Neuron (in vitro differentiated cells): ENCODE results near the gene EFCAB14.
A peak's percentile ranks its signal among the peaks of the same experiment; 100 is the strongest.
"Not testable (repeated sequence)": the region's sequence is repeated elsewhere in the genome, so short reads cannot be mapped to it uniquely, and the experiment has no call there.

ENCODE experiments used
- H2AFZ ChIP-seq: one replicate; pipeline ENCODE4 v1.6.1; 2013; ENCODE audit warnings: low read depth, mild to moderate bottlenecking, inconsistent platforms, low read length, moderate library complexity
- H3K27me3 ChIP-seq: one replicate; pipeline ENCODE4 v1.6.1; 2013; ENCODE audit warnings: low read length; ENCODE audit not compliant: insufficient read depth
- H3K36me3 ChIP-seq: one replicate; pipeline ENCODE4 v1.6.1; 2013; ENCODE audit warnings: low read length; ENCODE audit not compliant: insufficient read depth
- H3K4me1 ChIP-seq: one replicate; pipeline ENCODE4 v1.6.1; 2013; ENCODE audit warnings: low read length; ENCODE audit not compliant: insufficient read depth
- H3K4me3 ChIP-seq: 2 replicates; pipeline ENCODE4 v1.5.1; 2013; ENCODE audit warnings: mild to moderate bottlenecking, low read length, moderate library complexity
- H3K9me3 ChIP-seq: one replicate; pipeline ENCODE4 v1.6.1; 2013; ENCODE audit warnings: low read length

Gene EFCAB14

DNA sequence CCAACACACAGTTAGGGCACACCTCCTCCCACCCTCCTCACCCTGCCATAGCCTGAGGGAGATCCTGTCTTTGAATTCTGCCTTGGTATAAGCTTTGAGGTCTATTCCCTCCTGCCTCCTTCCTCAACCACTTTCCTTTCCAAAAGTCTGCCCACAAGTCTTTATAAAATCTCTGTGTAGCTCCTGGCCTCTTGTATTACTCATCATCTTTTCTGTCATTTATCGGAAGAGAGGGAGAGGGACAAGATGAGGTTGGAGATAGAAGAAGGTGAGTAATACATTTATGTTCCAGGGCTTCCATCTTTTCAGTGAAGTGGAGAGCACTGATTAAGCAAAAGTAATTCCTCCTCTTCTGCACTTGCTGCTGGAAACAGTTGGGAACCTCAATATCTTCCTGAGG, 30.5 kb upstream of the EFCAB14 start:
- Histone ChIP-seq H3K4me3 (no peak overlapping the region), H3K4me1 (no peaks in the 10 kb centered on the region), H3K36me3 (no peaks in the 10 kb centered on the region)

GRCh38 chr1:46747683-46748288, 28.9 kb upstream of the EFCAB14 start:
- Histone ChIP-seq H2AFZ (no peak overlapping the region), H3K4me1 (no peaks in the 10 kb centered on the region), H3K27me3 (peaks cover 16% of the 10 kb centered on the region), H3K4me3 (no peak overlapping the region), H3K9me3 (no peaks in the 10 kb centered on the region), H3K36me3 (no peaks in the 10 kb centered on the region)

More for the DNA sequence above, 30.5 kb upstream of the EFCAB14 start:
- Histone ChIP-seq H2AFZ (no peak overlapping the region), H3K27me3 (peaks cover 9% of the 10 kb centered on the region), H3K9me3 (no peaks in the 10 kb centered on the region)

DNA sequence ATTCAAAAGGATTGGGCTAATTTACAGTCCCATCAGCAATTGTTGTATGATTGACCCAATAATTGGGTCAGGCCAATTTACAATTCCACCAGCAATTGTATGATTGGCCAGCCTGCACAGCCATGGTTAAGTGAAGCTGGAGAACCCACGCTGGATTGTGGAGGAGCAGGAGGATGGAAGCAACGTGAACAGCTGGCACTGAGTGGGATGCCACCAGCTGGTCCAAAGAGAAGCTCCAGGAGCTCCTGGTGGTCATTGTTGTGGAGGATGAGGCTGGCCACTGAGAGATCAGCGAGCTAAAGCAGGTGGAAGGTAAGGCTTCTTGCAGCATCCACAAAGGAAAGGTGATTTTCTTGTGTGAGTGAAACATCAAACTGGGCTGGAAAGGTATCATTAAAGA, 23.2 kb upstream of the EFCAB14 start:
- Histone ChIP-seq H3K9me3 (no peaks in the 10 kb centered on the region), H3K36me3 (no peaks in the 10 kb centered on the region), H3K4me3 (no peak overlapping the region), H3K4me1 (no peaks in the 10 kb centered on the region), H2AFZ (no peak overlapping the region), H3K27me3 (peaks cover 13% of the 10 kb centered on the region)

- Histone ChIP-seq H3K4me1 (no peaks in the 10 kb centered on the region), H2AFZ (no peak overlapping the region), H3K36me3 (no peaks in the 10 kb centered on the region)
Measured at GRCh38 chr1:46735708-46736324, 16.9 kb upstream of the EFCAB14 start.

DNA sequence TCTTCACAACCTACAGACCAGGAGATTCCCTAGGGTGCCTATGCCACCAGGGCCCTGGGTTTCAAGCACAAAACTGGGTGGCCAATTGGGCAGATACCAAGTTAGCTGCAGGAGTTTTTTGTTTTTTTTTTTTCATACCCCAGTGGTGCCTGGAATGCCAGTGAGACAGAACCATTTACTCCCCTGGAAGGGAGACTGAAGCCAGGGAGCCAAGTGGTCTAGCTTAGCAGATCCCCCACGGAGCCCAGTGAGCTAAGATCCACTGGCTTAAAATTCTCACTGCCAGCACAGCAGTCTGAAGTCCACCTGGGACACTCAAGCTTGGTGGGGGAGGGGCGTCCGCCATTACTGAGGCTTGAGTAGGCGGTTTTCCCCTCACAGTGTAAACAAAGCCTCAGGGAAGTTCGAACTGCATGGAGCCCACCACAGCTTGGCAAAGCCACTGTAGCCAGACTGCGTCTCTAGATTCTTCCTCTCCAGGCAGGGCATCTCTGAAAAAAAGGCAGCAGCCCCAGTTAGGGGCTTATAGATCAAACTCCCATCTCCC, 9.5 kb upstream of the EFCAB14 start:
- not testable (repeated sequence) for H3K27me3 ChIP-seq, H3K36me3 ChIP-seq, H3K4me3 ChIP-seq, H3K9me3 ChIP-seq, H3K4me1 ChIP-seq, H2AFZ ChIP-seq

More at GRCh38 chr1:46735708-46736324, 16.9 kb upstream of the EFCAB14 start:
- Histone ChIP-seq H3K27me3 (no peaks in the 10 kb centered on the region), H3K9me3 (no peaks in the 10 kb centered on the region), H3K4me3 (no peak overlapping the region)

DNA sequence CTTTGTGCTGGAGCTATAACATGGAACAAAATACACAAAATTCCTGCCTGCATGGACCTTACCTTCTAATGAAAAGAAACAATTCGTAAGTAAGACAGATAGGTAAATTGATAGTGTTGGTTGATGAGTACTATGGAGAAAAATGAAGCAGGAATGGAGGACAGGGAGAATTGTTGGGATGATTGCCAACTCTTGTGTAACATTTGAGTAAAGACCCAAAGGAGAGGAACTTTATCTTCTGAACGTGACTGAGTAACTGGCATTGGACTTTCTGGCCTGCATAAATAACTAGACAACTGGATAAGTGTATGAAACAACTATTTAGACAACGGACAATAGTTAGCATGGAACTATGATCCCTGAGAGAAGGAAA, 6.8 kb upstream of the EFCAB14 start:
- H3K4me3 ChIP-seq = no peak overlapping the region
- H3K4me1 ChIP-seq = no peaks in the 10 kb centered on the region
- H3K27me3 ChIP-seq = peaks cover 11% of the 10 kb centered on the region
- no peaks in the 10 kb centered on the region for H3K36me3 ChIP-seq
- no peaks in the 10 kb centered on the region for H3K9me3 ChIP-seq
- H2AFZ ChIP-seq = no peak overlapping the region

- Histone ChIP-seq H2AFZ (no peak overlapping the region), H3K27me3 (peaks cover 11% of the 10 kb centered on the region), H3K36me3 (no peaks in the 10 kb centered on the region), H3K9me3 (no peaks in the 10 kb centered on the region), H3K4me1 (no peaks in the 10 kb centered on the region), H3K4me3 (no peak overlapping the region)
Measured at GRCh38 chr1:46724991-46725735, 6.2 kb upstream of the EFCAB14 start.

- Histone ChIP-seq H2AFZ (no peak overlapping the region), H3K36me3 (no peaks in the 10 kb centered on the region), H3K27me3 (peaks cover 11% of the 10 kb centered on the region), H3K4me3 (no peak overlapping the region), H3K9me3 (no peaks in the 10 kb centered on the region), H3K4me1 (peaks cover 2% of the 10 kb centered on the region)
Measured at GRCh38 chr1:46723901-46724300, 5.0 kb upstream of the EFCAB14 start.

DNA sequence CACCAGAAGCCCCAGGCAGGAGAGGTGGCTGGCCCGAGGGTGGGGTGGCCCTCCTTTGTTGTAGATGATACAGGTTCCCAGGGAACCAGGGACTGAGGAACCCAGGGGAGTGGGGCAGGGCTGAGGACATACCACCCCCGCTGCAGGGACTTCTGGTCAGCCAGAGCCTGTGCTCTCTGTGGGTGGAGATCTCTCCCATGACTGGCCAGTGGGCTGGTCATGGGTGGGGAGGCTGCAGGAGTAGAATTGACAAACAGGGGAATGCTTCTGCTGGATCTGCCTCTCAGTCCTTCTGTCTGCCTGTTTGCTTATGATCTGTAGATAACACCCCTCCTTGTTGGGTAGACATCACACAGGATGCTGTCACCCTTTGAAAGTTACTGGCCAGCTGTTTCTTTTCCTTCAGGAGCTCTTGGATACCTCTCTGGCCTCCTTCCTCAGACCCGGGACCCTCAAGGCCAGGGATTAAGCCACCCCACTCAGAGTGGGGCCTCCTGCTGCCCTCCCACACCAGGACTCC, 2.8 kb upstream of the EFCAB14 start:
- H3K9me3 ChIP-seq = no peaks in the 10 kb centered on the region
- H3K4me1 ChIP-seq = peaks cover 19% of the 10 kb centered on the region
- no peak overlapping the region for H3K4me3 ChIP-seq
- H2AFZ ChIP-seq = no peak overlapping the region
- no peaks in the 10 kb centered on the region for H3K36me3 ChIP-seq
- peaks cover 11% of the 10 kb centered on the region for H3K27me3 ChIP-seq

DNA sequence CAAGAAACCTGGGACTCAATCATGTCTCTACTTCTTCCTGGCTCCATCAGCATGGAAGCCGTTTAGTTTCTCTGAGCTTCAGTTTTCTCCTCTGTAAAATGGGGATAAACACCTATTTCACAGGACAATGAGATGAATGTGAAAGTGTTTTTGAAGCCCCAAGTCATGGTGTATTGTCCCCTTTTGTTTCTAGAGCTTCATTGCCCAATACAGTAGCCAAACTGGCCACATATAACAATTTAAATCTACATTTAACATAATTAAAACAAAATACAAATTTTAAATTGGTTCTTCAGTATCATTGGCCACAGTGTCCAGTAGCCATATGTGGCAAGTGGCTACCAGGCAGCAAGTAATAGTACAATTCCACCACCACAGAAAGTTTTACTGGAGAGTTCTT, 2.3 kb upstream of the EFCAB14 start:
- Histone ChIP-seq H3K36me3 (no peaks in the 10 kb centered on the region), H3K9me3 (no peaks in the 10 kb centered on the region), H3K4me1 (peaks cover 19% of the 10 kb centered on the region), H3K27me3 (peaks cover 11% of the 10 kb centered on the region), H2AFZ (no peak overlapping the region), H3K4me3 (no peak overlapping the region)

GRCh38 chr1:46720319-46720718, 1.4 kb upstream of the EFCAB14 start:
- peaks cover 19% of the 10 kb centered on the region for H3K4me1 ChIP-seq
- peaks cover 11% of the 10 kb centered on the region for H3K27me3 ChIP-seq
- not testable (repeated sequence) for H2AFZ ChIP-seq, H3K36me3 ChIP-seq, H3K9me3 ChIP-seq, H3K4me3 ChIP-seq

- Histone ChIP-seq H3K36me3 (peaks cover 11% of the 10 kb centered on the region), H3K27me3 (peaks cover 11% of the 10 kb centered on the region), H2AFZ (peak overlapping the region; percentile 100), H3K9me3 (no peaks in the 10 kb centered on the region), H3K4me1 (peaks cover 19% of the 10 kb centered on the region), H3K4me3 (peak overlapping the region; percentile 75)
Measured at GRCh38 chr1:46719689-46720088, 775 bp upstream of the EFCAB14 start.

DNA sequence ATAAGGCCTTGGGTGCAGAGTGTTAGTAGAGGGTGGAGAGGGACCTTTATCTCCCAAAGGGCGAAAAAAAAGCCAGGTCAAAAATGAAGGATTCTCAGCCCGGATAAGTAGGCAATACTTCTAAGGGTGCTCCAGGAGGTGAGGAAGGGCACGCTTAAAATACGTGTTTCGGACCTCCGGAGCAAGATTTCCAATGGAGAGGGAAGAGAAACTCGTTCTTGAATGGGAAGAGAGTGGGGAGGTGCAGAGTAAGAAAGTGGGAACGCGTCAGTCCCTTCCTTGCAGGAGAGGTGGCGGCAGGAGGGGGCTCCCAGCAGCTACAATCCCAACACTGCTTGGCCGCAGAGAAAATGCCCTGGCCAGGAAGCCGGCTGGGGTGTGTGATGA, 581 bp downstream of the EFCAB14 start:
- peaks cover 8% of the 10 kb centered on the region for H3K27me3 ChIP-seq
- H3K36me3 ChIP-seq = peaks cover 24% of the 10 kb centered on the region
- H2AFZ ChIP-seq = peak overlapping the region; percentile 100
- H3K9me3 ChIP-seq = no peaks in the 10 kb centered on the region
- H3K4me3 ChIP-seq = peak overlapping the region; percentile 75
- H3K4me1 ChIP-seq = peaks cover 19% of the 10 kb centered on the region
